ENCODE measurements around the gene CACNA1I. TPM values are rescaled to one million over a fixed set of nuclear protein-coding genes. Genes with fewer than 3 reads are reported as not detected.
"Not testable (repeated sequence)": the region's sequence is repeated elsewhere in the genome, so short reads cannot be mapped to it uniquely, and the experiment has no call there.

The CACNA1I gene
- total RNA-seq, 6 donors from 2014 or later: 0.15 to 4.2 (median 0.34) TPM

DNA sequence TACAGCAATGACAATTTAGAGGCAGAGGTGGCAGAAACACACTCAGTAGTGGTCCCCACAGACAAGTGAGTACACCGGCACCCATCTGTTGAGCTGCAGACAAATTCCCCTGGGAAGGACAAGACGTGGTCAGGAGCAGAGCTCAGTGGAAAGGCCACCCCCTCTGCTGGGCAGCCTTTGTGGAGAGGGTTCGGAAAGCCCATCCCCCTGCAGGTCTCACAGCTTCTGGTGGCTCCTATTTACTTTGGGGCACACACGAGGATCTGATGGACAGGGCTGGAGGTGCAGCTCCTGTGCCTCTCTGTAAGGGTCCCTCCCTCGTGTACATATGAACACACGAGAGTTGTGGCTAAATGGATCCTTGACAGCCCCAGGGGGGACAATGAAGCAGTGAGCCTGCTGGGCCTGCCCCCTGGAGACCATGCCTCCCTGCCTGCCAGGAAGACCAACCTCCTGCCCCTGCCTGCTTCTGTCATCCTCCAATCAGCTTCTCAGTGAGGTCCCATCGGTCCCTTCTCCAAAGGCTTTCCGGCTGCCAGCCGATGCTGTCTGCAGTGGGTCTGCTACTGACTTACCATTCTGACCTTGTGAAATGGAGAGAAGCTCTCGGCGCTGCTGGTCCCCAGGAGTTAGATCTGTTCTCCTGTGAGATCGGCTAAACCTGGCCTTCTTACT, 161.5 kb downstream of the CACNA1I start:
- H3K4me1 ChIP-seq: no peaks in the 10 kb centered on the region
- no peaks in the 10 kb centered on the region for H3K9me3 ChIP-seq
- H3K27me3 ChIP-seq: no peaks in the 10 kb centered on the region
- no peak for DNase-seq
- TF ChIP-seq POLR2A (IDR thresholded peaks at IDR 0.05) (no peak), EP300 (IDR thresholded peaks at IDR 0.05) (no peak), POLR2AphosphoS5 (IDR thresholded peaks at IDR 0.05) (no peak)
- TF ChIP-seq, protein P1, sequence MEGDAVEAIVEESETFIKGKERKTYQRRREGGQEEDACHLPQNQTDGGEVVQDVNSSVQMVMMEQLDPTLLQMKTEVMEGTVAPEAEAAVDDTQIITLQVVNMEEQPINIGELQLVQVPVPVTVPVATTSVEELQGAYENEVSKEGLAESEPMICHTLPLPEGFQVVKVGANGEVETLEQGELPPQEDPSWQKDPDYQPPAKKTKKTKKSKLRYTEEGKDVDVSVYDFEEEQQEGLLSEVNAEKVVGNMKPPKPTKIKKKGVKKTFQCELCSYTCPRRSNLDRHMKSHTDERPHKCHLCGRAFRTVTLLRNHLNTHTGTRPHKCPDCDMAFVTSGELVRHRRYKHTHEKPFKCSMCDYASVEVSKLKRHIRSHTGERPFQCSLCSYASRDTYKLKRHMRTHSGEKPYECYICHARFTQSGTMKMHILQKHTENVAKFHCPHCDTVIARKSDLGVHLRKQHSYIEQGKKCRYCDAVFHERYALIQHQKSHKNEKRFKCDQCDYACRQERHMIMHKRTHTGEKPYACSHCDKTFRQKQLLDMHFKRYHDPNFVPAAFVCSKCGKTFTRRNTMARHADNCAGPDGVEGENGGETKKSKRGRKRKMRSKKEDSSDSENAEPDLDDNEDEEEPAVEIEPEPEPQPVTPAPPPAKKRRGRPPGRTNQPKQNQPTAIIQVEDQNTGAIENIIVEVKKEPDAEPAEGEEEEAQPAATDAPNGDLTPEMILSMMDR (IDR thresholded peaks at IDR 0.05): no peak
- 39 to 65% methylated on average over 8 to 12 of the region's 12 CpGs for WGBS, 2 donors
- ATAC-seq (ENCODE audit: low FRiP score in 2 of 2): peak in 1 of 2 donors; percentile 41
- no peak overlapping the region for H3K27ac ChIP-seq
- H3K36me3 ChIP-seq: no peaks in the 10 kb centered on the region
- H3K4me3 ChIP-seq: no peak overlapping the region

DNA sequence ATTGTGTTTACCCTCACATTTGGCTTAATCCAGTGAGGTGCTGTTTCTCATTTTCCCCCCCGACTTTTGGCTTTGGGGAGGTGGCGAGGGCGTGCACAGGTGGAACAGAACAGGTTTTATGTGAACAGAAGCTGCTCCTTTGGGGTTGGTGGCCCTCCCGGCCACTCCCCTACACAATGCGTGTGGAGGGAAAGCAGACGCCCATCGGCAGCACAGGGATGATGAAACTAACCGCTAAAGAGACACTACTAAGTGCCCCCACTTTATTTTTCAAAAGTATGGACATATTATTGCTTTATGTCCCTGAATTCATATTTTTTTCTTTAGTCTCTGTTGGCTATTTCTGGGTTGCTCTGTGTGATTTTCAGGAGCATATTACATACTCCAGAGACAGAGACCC, 162.1 kb downstream of the CACNA1I start:
- H3K4me3 ChIP-seq: no peak overlapping the region
- no peaks in the 10 kb centered on the region for H3K36me3 ChIP-seq
- no peaks in the 10 kb centered on the region for H3K27me3 ChIP-seq
- TF ChIP-seq EP300 (IDR thresholded peaks at IDR 0.05): no peak
- no peak overlapping the region for H3K27ac ChIP-seq
- DNase-seq: no peak
- no peak for ATAC-seq (ENCODE audit: low FRiP score in 2 of 2)
- no peaks in the 10 kb centered on the region for H3K9me3 ChIP-seq
- 79% methylated on average over 8 of the region's 8 CpGs for WGBS, 2 donors
- no peaks in the 10 kb centered on the region for H3K4me1 ChIP-seq

DNA sequence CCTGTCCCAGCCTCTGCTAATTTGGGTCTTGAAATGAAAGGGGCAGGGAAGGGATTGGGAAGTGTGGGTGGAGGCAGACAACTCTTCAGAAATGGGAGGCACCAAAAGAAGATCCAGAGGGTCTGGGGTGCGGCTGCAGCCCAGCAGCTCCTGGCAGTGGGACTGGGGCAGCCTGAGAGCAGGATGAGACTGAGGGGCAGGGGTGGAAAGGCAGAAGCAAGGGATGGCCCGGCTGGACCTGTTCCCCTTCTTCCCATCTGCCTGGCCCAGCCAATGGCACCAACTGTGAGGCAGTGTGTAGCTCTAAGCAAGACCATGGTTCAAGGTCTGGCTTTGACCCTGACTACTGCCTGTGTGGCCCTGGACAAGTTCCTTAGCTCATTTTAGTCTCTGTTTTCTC, 162.6 kb downstream of the CACNA1I start:
- 88 to 94% methylated on average over 2 of the region's 2 CpGs for WGBS, 2 donors

DNA sequence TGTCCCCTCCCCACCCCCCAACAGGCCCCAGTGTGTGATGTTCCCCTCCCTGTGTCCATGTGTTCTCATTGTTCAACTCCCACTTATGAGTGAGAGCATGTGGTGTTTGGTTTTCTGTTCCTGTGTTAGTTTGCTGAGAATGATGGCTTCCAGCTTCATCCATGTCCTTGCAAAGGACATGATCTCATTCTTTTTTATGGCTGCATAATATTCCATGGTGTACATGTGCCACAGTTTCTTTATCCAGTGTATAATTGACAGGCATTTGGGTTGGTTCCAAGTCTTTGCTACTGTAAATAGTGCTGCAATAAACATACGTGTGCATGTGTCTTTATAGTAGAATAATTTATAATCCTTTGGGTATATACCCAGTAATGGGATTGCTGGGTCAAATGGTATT, 163.5 kb downstream of the CACNA1I start:
- H3K4me3 ChIP-seq; H3K27ac ChIP-seq; ATAC-seq (ENCODE audit: low FRiP score in 2 of 2); H3K9me3 ChIP-seq; H3K4me1 ChIP-seq; DNase-seq; H3K27me3 ChIP-seq; H3K36me3 ChIP-seq: not testable (repeated sequence)
- WGBS, 2 donors: 82 to 93% methylated on average over 1 of the region's 1 CpG

More for the DNA sequence above, 162.6 kb downstream of the CACNA1I start:
- Histone ChIP-seq H3K27ac (no peak overlapping the region), H3K4me1 (no peaks in the 10 kb centered on the region), H3K9me3 (no peaks in the 10 kb centered on the region), H3K4me3 (no peak overlapping the region), H3K36me3 (no peaks in the 10 kb centered on the region), H3K27me3 (no peaks in the 10 kb centered on the region)
- no peak for ATAC-seq (ENCODE audit: low FRiP score in 2 of 2)
- TF ChIP-seq, protein P1 (IDR thresholded peaks at IDR 0.05): no peak
- TF ChIP-seq EP300 (IDR thresholded peaks at IDR 0.05) (no peak), POLR2AphosphoS5 (IDR thresholded peaks at IDR 0.05) (no peak), POLR2A (IDR thresholded peaks at IDR 0.05) (no peak)
- no peak for DNase-seq

DNA sequence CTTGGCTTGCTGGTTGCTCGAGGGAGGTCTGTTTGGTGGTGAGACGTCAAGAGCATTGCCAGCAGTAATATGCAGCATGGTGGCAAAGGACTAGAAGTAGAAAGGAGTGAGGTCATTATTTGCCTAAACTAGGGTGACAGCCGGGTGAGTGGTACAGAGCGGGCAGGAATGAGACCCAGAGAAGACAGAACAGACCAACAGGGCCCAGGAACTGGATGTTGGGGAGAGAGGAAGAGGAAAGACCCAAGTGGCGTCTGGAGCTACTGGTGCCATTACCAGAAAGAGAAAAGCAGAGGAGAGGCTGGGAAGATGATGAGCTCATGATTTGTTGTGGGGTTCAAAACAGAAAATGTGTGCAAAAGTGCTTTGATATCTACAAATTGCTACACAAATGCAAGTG, 164.3 kb downstream of the CACNA1I start:
- H3K27me3 ChIP-seq: no peaks in the 10 kb centered on the region

More for the DNA sequence above, 164.3 kb downstream of the CACNA1I start:
- Histone ChIP-seq H3K4me1 (no peaks in the 10 kb centered on the region), H3K36me3 (no peaks in the 10 kb centered on the region), H3K9me3 (no peaks in the 10 kb centered on the region), H3K4me3 (no peak overlapping the region), H3K27ac (no peak overlapping the region)
- DNase-seq (no peak), ATAC-seq (ENCODE audit: low FRiP score in 2 of 2) (no peak)
- 64 to 84% methylated on average over 5 of the region's 5 CpGs for WGBS, 2 donors
- TF ChIP-seq, protein P1 (IDR thresholded peaks at IDR 0.05): no peak
- TF ChIP-seq EP300 (IDR thresholded peaks at IDR 0.05) (no peak), POLR2AphosphoS5 (IDR thresholded peaks at IDR 0.05) (no peak), POLR2A (IDR thresholded peaks at IDR 0.05) (no peak)
